ENCODE measurements around the gene GINS3. TPM values are rescaled to one million over a fixed set of nuclear protein-coding genes. Genes with fewer than 3 reads are reported as not detected.

GINS3 gene
- polyA plus RNA-seq, 4 donors, result 1.3 to 6.7 (median 3.5) TPM

DNA sequence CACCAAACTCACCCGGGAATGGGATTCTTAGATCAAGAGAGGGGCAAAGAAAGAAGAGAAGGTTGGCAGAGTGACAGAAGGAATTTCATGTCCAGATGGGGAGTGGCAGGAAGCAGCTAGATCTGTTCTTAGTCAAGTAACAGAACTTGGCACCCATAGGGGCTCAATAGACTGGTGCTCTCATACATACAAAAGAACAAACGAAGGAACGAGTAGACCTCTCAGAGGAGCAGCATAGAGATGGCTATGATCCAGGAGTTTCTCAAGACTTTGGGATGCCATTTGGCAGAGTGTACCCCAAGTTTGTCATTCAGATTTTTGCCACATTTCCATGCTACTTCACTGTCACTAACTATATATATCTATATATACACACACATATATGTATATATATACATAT lies 47.9 kb downstream of the GINS3 start:
- Histone ChIP-seq H3K4me1 (ENCODE audit: control insufficient read depth in 3 of 3, insufficient read depth in 2 of 3, low read depth in 1 of 3, low read length in 2 of 3) (no peaks in the 10 kb centered on the region), H3K4me3 (ENCODE audit: low read depth in 1 of 3, low read length in 3 of 3) (no peak overlapping the region), H3K36me3 (ENCODE audit: control insufficient read depth in 3 of 3, insufficient read depth in 2 of 3, low read depth in 1 of 3, low read length in 3 of 3) (no peaks in the 10 kb centered on the region), H3K27ac (ENCODE audit: low read depth in 1 of 3, low read length in 2 of 3) (no peak overlapping the region), H3K27me3 (ENCODE audit: control insufficient read depth in 3 of 3, insufficient read depth in 3 of 3, low read length in 3 of 3) (peaks cover 0 to 6% (median 5%) of the 10 kb centered on the region in 3 donors), H3K9me3 (ENCODE audit: control insufficient read depth in 2 of 2, insufficient read depth in 1 of 2, low read depth in 1 of 2, low read length in 1 of 2) (no peaks in the 10 kb centered on the region)
- DNase-seq, result no peak
- no peak for FAIRE-seq
- WGBS, 3 donors, result 74 to 91% (median 80%) methylated on average over 3 of the region's 3 CpGs

- FAIRE-seq (no peak), DNase-seq (no peak)
- WGBS, 3 donors, result 46 to 59% (median 55%) methylated on average over 5 of the region's 5 CpGs
- H3K4me3 ChIP-seq (ENCODE audit: low read depth in 1 of 3, low read length in 3 of 3), result no peak overlapping the region
- no peaks in the 10 kb centered on the region for H3K36me3 ChIP-seq (ENCODE audit: control insufficient read depth in 3 of 3, insufficient read depth in 2 of 3, low read depth in 1 of 3, low read length in 3 of 3)
- H3K9me3 ChIP-seq (ENCODE audit: control insufficient read depth in 2 of 2, insufficient read depth in 1 of 2, low read depth in 1 of 2, low read length in 1 of 2), result no peaks in the 10 kb centered on the region
- H3K4me1 ChIP-seq (ENCODE audit: control insufficient read depth in 3 of 3, insufficient read depth in 2 of 3, low read depth in 1 of 3, low read length in 2 of 3), result no peaks in the 10 kb centered on the region
- peaks cover 0 to 5% (median 4%) of the 10 kb centered on the region in 3 donors for H3K27me3 ChIP-seq (ENCODE audit: control insufficient read depth in 3 of 3, insufficient read depth in 3 of 3, low read length in 3 of 3)
- H3K27ac ChIP-seq (ENCODE audit: low read depth in 1 of 3, low read length in 2 of 3), result no peak overlapping the region
Measured at GRCh38 chr16:58442547-58442946, 50.3 kb downstream of the GINS3 start.

GRCh38 chr16:58443783-58444182 lies 51.5 kb downstream of the GINS3 start:
- Histone ChIP-seq H3K27ac (ENCODE audit: low read depth in 1 of 3, low read length in 2 of 3) (no peak overlapping the region), H3K36me3 (ENCODE audit: control insufficient read depth in 3 of 3, insufficient read depth in 2 of 3, low read depth in 1 of 3, low read length in 3 of 3) (no peaks in the 10 kb centered on the region), H3K27me3 (ENCODE audit: control insufficient read depth in 3 of 3, insufficient read depth in 3 of 3, low read length in 3 of 3) (peaks cover 0 to 5% (median 4%) of the 10 kb centered on the region in 3 donors), H3K4me3 (ENCODE audit: low read depth in 1 of 3, low read length in 3 of 3) (no peak overlapping the region), H3K4me1 (ENCODE audit: control insufficient read depth in 3 of 3, insufficient read depth in 2 of 3, low read depth in 1 of 3, low read length in 2 of 3) (no peaks in the 10 kb centered on the region), H3K9me3 (ENCODE audit: control insufficient read depth in 2 of 2, insufficient read depth in 1 of 2, low read depth in 1 of 2, low read length in 1 of 2) (no peaks in the 10 kb centered on the region)
- FAIRE-seq (no peak), DNase-seq (no peak)
- WGBS, 3 donors, result 51 to 67% (median 57%) methylated on average over 4 of the region's 4 CpGs

DNA sequence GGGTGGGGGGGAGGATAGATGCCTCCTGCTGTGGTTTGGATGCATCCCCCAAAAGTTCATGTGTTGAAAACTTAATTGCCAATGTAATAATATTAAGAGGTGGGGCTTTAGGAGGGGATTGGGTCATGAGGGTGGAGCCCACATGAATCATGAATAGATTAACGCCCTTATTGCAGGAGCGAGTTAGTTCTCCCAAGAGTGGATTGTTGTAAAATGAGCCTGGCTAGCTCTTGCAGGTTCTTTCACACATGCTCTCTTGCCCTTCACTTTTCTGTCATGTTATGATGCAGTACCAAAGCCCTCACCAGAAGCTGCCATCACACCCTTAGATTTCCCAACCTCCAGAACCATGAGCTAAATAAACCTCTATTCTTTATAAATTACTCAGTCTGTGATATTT lies 52.0 kb downstream of the GINS3 start:
- H3K4me3 ChIP-seq (ENCODE audit: low read depth in 1 of 3, low read length in 3 of 3), result no peak overlapping the region
- H3K27ac ChIP-seq (ENCODE audit: low read depth in 1 of 3, low read length in 2 of 3), result no peak overlapping the region
- no peaks in the 10 kb centered on the region for H3K4me1 ChIP-seq (ENCODE audit: control insufficient read depth in 3 of 3, insufficient read depth in 2 of 3, low read depth in 1 of 3, low read length in 2 of 3)
- FAIRE-seq (no peak), DNase-seq (no peak)
- 45 to 78% (median 70%) methylated on average over 2 of the region's 2 CpGs for WGBS, 3 donors
- no peaks in the 10 kb centered on the region for H3K36me3 ChIP-seq (ENCODE audit: control insufficient read depth in 3 of 3, insufficient read depth in 2 of 3, low read depth in 1 of 3, low read length in 3 of 3)
- no peaks in the 10 kb centered on the region for H3K9me3 ChIP-seq (ENCODE audit: control insufficient read depth in 2 of 2, insufficient read depth in 1 of 2, low read depth in 1 of 2, low read length in 1 of 2)
- H3K27me3 ChIP-seq (ENCODE audit: control insufficient read depth in 3 of 3, insufficient read depth in 3 of 3, low read length in 3 of 3), result peaks cover 0 to 5% (median 4%) of the 10 kb centered on the region in 3 donors

- H3K4me3 ChIP-seq (ENCODE audit: low read depth in 1 of 3, low read length in 3 of 3), result no peak overlapping the region
- no peaks in the 10 kb centered on the region for H3K36me3 ChIP-seq (ENCODE audit: control insufficient read depth in 3 of 3, insufficient read depth in 2 of 3, low read depth in 1 of 3, low read length in 3 of 3)
- 13 to 36% (median 32%) methylated on average over 2 of the region's 2 CpGs for WGBS, 3 donors
- no peak overlapping the region for H3K27ac ChIP-seq (ENCODE audit: low read depth in 1 of 3, low read length in 2 of 3)
- H3K4me1 ChIP-seq (ENCODE audit: control insufficient read depth in 3 of 3, insufficient read depth in 2 of 3, low read depth in 1 of 3, low read length in 2 of 3), result no peaks in the 10 kb centered on the region
- no peak for DNase-seq
- FAIRE-seq, result no peak
- peaks cover 0 to 2% (median 0%) of the 10 kb centered on the region in 3 donors for H3K27me3 ChIP-seq (ENCODE audit: control insufficient read depth in 3 of 3, insufficient read depth in 3 of 3, low read length in 3 of 3)
- no peaks in the 10 kb centered on the region for H3K9me3 ChIP-seq (ENCODE audit: control insufficient read depth in 2 of 2, insufficient read depth in 1 of 2, low read depth in 1 of 2, low read length in 1 of 2)
Measured at GRCh38 chr16:58448890-58449289, 56.6 kb downstream of the GINS3 start.

DNA sequence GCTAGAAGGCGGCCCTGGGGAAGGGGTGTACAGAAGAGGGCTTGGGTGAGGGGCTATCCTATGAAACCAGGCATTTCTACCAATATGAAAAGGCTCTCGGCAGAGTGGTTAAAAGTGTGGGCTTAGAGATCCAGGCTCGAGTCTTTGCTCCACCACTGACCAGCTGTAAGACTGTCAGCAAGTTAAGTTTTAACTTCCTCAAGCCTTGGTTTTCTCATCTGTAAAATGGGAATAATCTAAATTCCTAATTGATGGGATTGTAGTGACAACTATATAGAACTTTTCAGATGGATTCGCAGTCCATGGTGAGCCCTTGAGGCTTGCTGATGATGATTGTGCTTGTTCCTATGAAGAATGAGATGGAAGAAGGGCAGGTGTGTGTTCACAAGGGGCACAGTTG lies 57.0 kb downstream of the GINS3 start:
- Histone ChIP-seq H3K4me3 (ENCODE audit: low read depth in 1 of 3, low read length in 3 of 3) (no peak overlapping the region), H3K36me3 (ENCODE audit: control insufficient read depth in 3 of 3, insufficient read depth in 2 of 3, low read depth in 1 of 3, low read length in 3 of 3) (no peaks in the 10 kb centered on the region), H3K27me3 (ENCODE audit: control insufficient read depth in 3 of 3, insufficient read depth in 3 of 3, low read length in 3 of 3) (no peaks in the 10 kb centered on the region), H3K4me1 (ENCODE audit: control insufficient read depth in 3 of 3, insufficient read depth in 2 of 3, low read depth in 1 of 3, low read length in 2 of 3) (no peaks in the 10 kb centered on the region), H3K9me3 (ENCODE audit: control insufficient read depth in 2 of 2, insufficient read depth in 1 of 2, low read depth in 1 of 2, low read length in 1 of 2) (no peaks in the 10 kb centered on the region), H3K27ac (ENCODE audit: low read depth in 1 of 3, low read length in 2 of 3) (no peak overlapping the region)
- FAIRE-seq (no peak), DNase-seq (no peak)
- WGBS, 3 donors, result 71 to 83% (median 72%) methylated on average over 4 of the region's 4 CpGs

- WGBS, 3 donors, result 72 to 77% (median 75%) methylated on average over 5 of the region's 5 CpGs
- Histone ChIP-seq H3K27ac (ENCODE audit: low read depth in 1 of 3, low read length in 2 of 3) (no peak overlapping the region), H3K27me3 (ENCODE audit: control insufficient read depth in 3 of 3, insufficient read depth in 3 of 3, low read length in 3 of 3) (no peaks in the 10 kb centered on the region), H3K9me3 (ENCODE audit: control insufficient read depth in 2 of 2, insufficient read depth in 1 of 2, low read depth in 1 of 2, low read length in 1 of 2) (no peaks in the 10 kb centered on the region), H3K36me3 (ENCODE audit: control insufficient read depth in 3 of 3, insufficient read depth in 2 of 3, low read depth in 1 of 3, low read length in 3 of 3) (no peaks in the 10 kb centered on the region), H3K4me3 (ENCODE audit: low read depth in 1 of 3, low read length in 3 of 3) (no peak overlapping the region), H3K4me1 (ENCODE audit: control insufficient read depth in 3 of 3, insufficient read depth in 2 of 3, low read depth in 1 of 3, low read length in 2 of 3) (no peaks in the 10 kb centered on the region)
- FAIRE-seq (no peak), DNase-seq (no peak)
Measured at GRCh38 chr16:58449768-58450167, 57.5 kb downstream of the GINS3 start.

- 79 to 81% (median 80%) methylated on average over 7 of the region's 7 CpGs for WGBS, 3 donors
- H3K4me3 ChIP-seq (ENCODE audit: low read depth in 1 of 3, low read length in 3 of 3), result no peak overlapping the region
- H3K4me1 ChIP-seq (ENCODE audit: control insufficient read depth in 3 of 3, insufficient read depth in 2 of 3, low read depth in 1 of 3, low read length in 2 of 3), result no peaks in the 10 kb centered on the region
- DNase-seq, result no peak
- peaks cover 0 to under 1% (median 0%) of the 10 kb centered on the region in 3 donors for H3K27me3 ChIP-seq (ENCODE audit: control insufficient read depth in 3 of 3, insufficient read depth in 3 of 3, low read length in 3 of 3)
- H3K36me3 ChIP-seq (ENCODE audit: control insufficient read depth in 3 of 3, insufficient read depth in 2 of 3, low read depth in 1 of 3, low read length in 3 of 3), result no peaks in the 10 kb centered on the region
- no peaks in the 10 kb centered on the region for H3K9me3 ChIP-seq (ENCODE audit: control insufficient read depth in 2 of 2, insufficient read depth in 1 of 2, low read depth in 1 of 2, low read length in 1 of 2)
- H3K27ac ChIP-seq (ENCODE audit: low read depth in 1 of 3, low read length in 2 of 3), result no peak overlapping the region
- FAIRE-seq, result no peak
Measured at GRCh38 chr16:58450590-58450989, 58.3 kb downstream of the GINS3 start.

- 78 to 83% (median 80%) methylated on average over 3 of the region's 3 CpGs for WGBS, 3 donors
- FAIRE-seq (no peak), DNase-seq (no peak)
- H3K9me3 ChIP-seq (ENCODE audit: control insufficient read depth in 2 of 2, insufficient read depth in 1 of 2, low read depth in 1 of 2, low read length in 1 of 2), result no peaks in the 10 kb centered on the region
- H3K36me3 ChIP-seq (ENCODE audit: control insufficient read depth in 3 of 3, insufficient read depth in 2 of 3, low read depth in 1 of 3, low read length in 3 of 3), result no peaks in the 10 kb centered on the region
- H3K4me3 ChIP-seq (ENCODE audit: low read depth in 1 of 3, low read length in 3 of 3), result no peak overlapping the region
- peaks cover 0 to 7% (median 0%) of the 10 kb centered on the region in 3 donors for H3K27me3 ChIP-seq (ENCODE audit: control insufficient read depth in 3 of 3, insufficient read depth in 3 of 3, low read length in 3 of 3)
- H3K27ac ChIP-seq (ENCODE audit: low read depth in 1 of 3, low read length in 2 of 3), result no peak overlapping the region
- H3K4me1 ChIP-seq (ENCODE audit: control insufficient read depth in 3 of 3, insufficient read depth in 2 of 3, low read depth in 1 of 3, low read length in 2 of 3), result no peaks in the 10 kb centered on the region
Measured at GRCh38 chr16:58451265-58451689, 59.0 kb downstream of the GINS3 start.
